Calu3 (cell line): ENCODE measurements around the gene CIBAR2. TPM values are rescaled to one million over a fixed set of nuclear protein-coding genes. Genes with fewer than 3 reads are reported as not detected.

Experiments
- BruUV-seq: library from RNA; stranded (reverse); fragments of 400-500 nt; replicated peaks from 2 replicates; lab custom pipeline; 2021; lab: Mats Ljungman, UMichigan
- CTCF ChIA-PET: fragments of 300-600 bp; sonication (Branson Sonifier 250); formaldehyde crosslinking; loops from one replicate; lab custom pipeline; 2022; ENCODE audit warnings: antibody characterized with exemption; lab: Charles Lee
- DNase-seq: peaks from one replicate; pipeline ENCODE4 v3.0.0; 2022
- H3K27ac Mint-ChIP-seq: one replicate; pipeline ENCODE4 v1.8.0; 2022; ENCODE audit warnings: mixed read lengths; ENCODE audit not compliant: unreplicated experiment
- H3K27me3 Mint-ChIP-seq: one replicate; pipeline ENCODE4 v1.8.0; 2022; ENCODE audit warnings: mixed read lengths; ENCODE audit not compliant: unreplicated experiment
- H3K36me3 Mint-ChIP-seq: one replicate; pipeline ENCODE4 v1.8.0; 2022; ENCODE audit warnings: mild to moderate bottlenecking, moderate library complexity, mixed read lengths; ENCODE audit not compliant: insufficient read depth, unreplicated experiment
- H3K4me1 Mint-ChIP-seq: one replicate; pipeline ENCODE4 v1.8.0; 2022; ENCODE audit warnings: mild to moderate bottlenecking, low read depth, mixed read lengths; ENCODE audit not compliant: unreplicated experiment
- H3K4me3 Mint-ChIP-seq: one replicate; pipeline ENCODE4 v1.8.0; 2022; ENCODE audit warnings: mild to moderate bottlenecking, low read depth, moderate library complexity, mixed read lengths; ENCODE audit not compliant: unreplicated experiment
- H3K9me3 Mint-ChIP-seq: one replicate; pipeline ENCODE4 v1.8.0; 2022; ENCODE audit warnings: low read depth, mixed read lengths; ENCODE audit not compliant: unreplicated experiment
- CTCF ChIP-seq: fragments of 200-600 bp; IDR thresholded peaks from one replicate; pipeline ENCODE4 v1.8.0; 2022; ENCODE audit warnings: antibody characterized with exemption; ENCODE audit not compliant: unreplicated experiment
- intact Hi-C: fragments of 100-400 bp; cut with micrococcal nuclease; formaldehyde crosslinking; loops from one replicate; pipeline ENCODE4 v1.10.0; 2022; ENCODE audit not compliant: unreplicated experiment
- total RNA-seq: library from RNA; stranded (reverse); gene quantifications from 2 replicates; pipeline ENCODE4 v1.2.3, GENCODE V29; 2022

Gene CIBAR2
- total RNA-seq, 1 experiment from 2014 or later, result not detected

- Mint-ChIP-seq H3K4me3 (no peak overlapping the region), H3K27me3 (peaks cover 92% of the 10 kb centered on the region), H3K4me1 (peaks cover 5% of the 10 kb centered on the region), H3K36me3 (no peaks in the 10 kb centered on the region), H3K9me3 (no peaks in the 10 kb centered on the region), H3K27ac (no peak overlapping the region)
- TF ChIP-seq CTCF, result no peak
- no TSS peak for BruUV-seq
- intact Hi-C loops, result no loop called here
- no peak for DNase-seq
- CTCF ChIA-PET, result no interaction called here
Observed at GRCh38 chr16:85142771-85143211, 30.5 kb upstream of the CIBAR2 start.

DNA sequence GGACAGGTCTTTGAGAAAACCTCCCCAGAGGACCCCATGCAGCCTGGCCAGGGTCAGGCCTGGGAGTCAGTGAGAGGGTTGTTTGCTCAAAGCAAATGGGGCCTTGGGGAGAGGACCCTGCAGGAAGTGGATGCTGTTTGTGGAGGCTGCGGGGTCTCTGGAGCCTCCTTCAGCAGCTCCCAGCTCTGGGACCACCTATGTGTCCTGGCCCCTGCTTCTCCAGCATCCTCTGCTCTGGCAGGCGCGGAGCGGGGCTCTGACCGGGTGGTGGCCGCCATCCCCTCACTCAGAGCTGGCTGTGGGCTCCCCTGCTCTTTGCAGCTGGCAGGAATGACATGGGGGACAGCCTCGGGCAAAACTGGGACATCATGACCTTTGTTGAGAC is 29.8 kb upstream of the CIBAR2 start:
- CTCF ChIA-PET, result no interaction called here
- H3K36me3 Mint-ChIP-seq, result no peaks in the 10 kb centered on the region
- no peak overlapping the region for H3K27ac Mint-ChIP-seq
- DNase-seq, result no peak
- H3K4me1 Mint-ChIP-seq, result peaks cover 5% of the 10 kb centered on the region
- H3K4me3 Mint-ChIP-seq, result no peak overlapping the region
- intact Hi-C loops, result no loop called here
- peaks cover 92% of the 10 kb centered on the region for H3K27me3 Mint-ChIP-seq
- no peak for TF ChIP-seq CTCF
- no TSS peak for BruUV-seq
- H3K9me3 Mint-ChIP-seq, result no peaks in the 10 kb centered on the region

GRCh38 chr16:85141491-85142128 is 29.3 kb upstream of the CIBAR2 start:
- BruUV-seq, result no TSS peak
- H3K27ac Mint-ChIP-seq, result no peak overlapping the region
- peaks cover 92% of the 10 kb centered on the region for H3K27me3 Mint-ChIP-seq
- H3K4me1 Mint-ChIP-seq, result peaks cover 5% of the 10 kb centered on the region
- no peaks in the 10 kb centered on the region for H3K9me3 Mint-ChIP-seq
- no peak overlapping the region for H3K4me3 Mint-ChIP-seq
- DNase-seq, result no peak
- H3K36me3 Mint-ChIP-seq, result no peaks in the 10 kb centered on the region
- TF ChIP-seq CTCF, result no peak
- intact Hi-C loops, result no loop called here
- CTCF ChIA-PET, result interaction anchor here (0.7 kb wide), 1 partner anchor 301 kb away, joined by 5 read pairs; no protein-coding TSS in a partner anchor

DNA sequence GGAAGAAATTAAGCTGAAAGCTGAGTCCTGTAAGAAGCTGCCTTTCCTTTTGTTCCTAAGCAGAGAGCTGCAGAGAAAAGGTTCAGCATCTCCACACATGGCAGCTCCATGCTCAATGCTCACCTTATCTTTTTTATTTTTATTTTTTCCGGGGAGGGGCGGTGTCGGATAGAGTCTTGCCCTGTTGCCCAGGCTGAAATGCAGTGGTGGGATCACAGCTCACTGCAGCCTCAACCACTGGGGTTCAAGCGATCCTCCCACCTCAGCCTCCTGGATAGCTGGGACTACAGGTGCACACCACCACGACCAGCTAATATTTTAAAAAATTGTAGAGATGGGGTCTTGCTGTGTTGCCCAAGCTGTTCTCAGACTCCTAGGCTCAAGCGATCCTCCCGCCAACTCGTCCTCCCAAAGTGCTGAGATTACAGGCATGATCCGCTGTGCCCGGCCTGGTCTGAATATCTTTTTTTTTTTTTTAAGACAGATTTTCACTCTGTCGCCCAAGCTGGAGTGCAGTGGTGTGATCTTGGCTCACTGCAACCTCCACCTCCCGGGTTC is 28.3 kb upstream of the CIBAR2 start:
- no peak for DNase-seq
- Mint-ChIP-seq H3K9me3 (no peaks in the 10 kb centered on the region), H3K27ac (no peak overlapping the region), H3K27me3 (peaks cover 92% of the 10 kb centered on the region), H3K4me3 (no peak overlapping the region), H3K4me1 (peaks cover 5% of the 10 kb centered on the region), H3K36me3 (no peaks in the 10 kb centered on the region)
- intact Hi-C loops, result no loop called here
- no peak for TF ChIP-seq CTCF
- BruUV-seq, result no TSS peak
- CTCF ChIA-PET, result interaction anchor here (0.7 to 0.8 kb wide), 2 partner anchors 9 to 302 kb away, joined by 3 to 5 read pairs; no protein-coding TSS in a partner anchor
